HepG2 (cell line): ENCODE data around the gene ADIRF.

Experiments used
- EP300 ChIP-seq, 3 experiments: sonication (generic) in 1 of 3; formaldehyde crosslinking in 1 of 3; IDR thresholded peaks; 2 replicates each; pipeline versions ENCODE4 v1.5.1 to v1.6.1; 2011 to 2020; ENCODE audit warnings: low read depth in 2 of 3, low read length in 2 of 3, borderline replicate concordance in 1 of 3, improper control_type of control experiment in 1 of 3, mild to moderate bottlenecking in 1 of 3, missing genetic modification reagents in 1 of 3, moderate library complexity in 1 of 3
- TF ChIP-seq, protein P1 (sequence below): sonication (generic); formaldehyde crosslinking; IDR thresholded peaks from 2 replicates; pipeline ENCODE4 v1.8.0; 2022; ENCODE audit warnings: mild to moderate bottlenecking, missing genetic modification reagents, moderate library complexity

DNA sequence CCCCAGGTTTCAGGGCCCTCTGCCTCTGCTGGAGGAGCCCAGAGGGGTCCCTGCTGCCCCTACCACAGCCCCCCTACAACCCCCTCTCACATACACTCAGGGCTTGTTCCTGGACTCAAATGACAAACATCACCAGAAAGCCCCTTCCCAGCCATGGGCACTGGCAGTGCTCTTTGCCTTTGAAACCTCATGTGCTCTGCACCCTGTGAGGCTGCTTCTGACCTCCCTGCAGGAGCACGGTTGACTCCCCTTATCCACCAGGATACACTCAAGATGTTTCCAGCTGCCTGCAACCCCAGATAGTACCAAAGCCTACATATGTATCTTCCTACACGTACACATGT is 3.5 kb upstream of the ADIRF start:
- TF ChIP-seq, protein P1, sequence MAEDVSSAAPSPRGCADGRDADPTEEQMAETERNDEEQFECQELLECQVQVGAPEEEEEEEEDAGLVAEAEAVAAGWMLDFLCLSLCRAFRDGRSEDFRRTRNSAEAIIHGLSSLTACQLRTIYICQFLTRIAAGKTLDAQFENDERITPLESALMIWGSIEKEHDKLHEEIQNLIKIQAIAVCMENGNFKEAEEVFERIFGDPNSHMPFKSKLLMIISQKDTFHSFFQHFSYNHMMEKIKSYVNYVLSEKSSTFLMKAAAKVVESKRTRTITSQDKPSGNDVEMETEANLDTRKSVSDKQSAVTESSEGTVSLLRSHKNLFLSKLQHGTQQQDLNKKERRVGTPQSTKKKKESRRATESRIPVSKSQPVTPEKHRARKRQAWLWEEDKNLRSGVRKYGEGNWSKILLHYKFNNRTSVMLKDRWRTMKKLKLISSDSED (CRISPR knock-in tag) = no peak
- TF ChIP-seq EP300 (IDR thresholded peaks at IDR 0.05; ENCODE audit: low read depth in 2 of 2, low read length in 2 of 2) = no peak
- no peak for TF ChIP-seq EP300 (CRISPR knock-in tag; IDR thresholded peaks at IDR 0.05; ENCODE audit: borderline replicate concordance)
